GM23338 (cell line): ENCODE measurements around the gene BCL2.

Experiments used
- CREB1 ChIP-seq: fragments of 250-450 bp; sonication (Bioruptor Pico); IDR thresholded peaks from 2 replicates; pipeline ENCODE4 v1.5.0; 2020; ENCODE audit warnings: low read depth, mild to moderate bottlenecking, moderate library complexity
- EZH2 ChIP-seq: fragments of 200-600 bp; sonication (generic); IDR thresholded peaks from one replicate; pipeline ENCODE4 v1.8.0; 2017; ENCODE audit warnings: antibody characterized with exemption, mild to moderate bottlenecking, low read depth; ENCODE audit not compliant: unreplicated experiment
- EZH2phosphoT487 ChIP-seq: fragments of 200-600 bp; sonication (generic); IDR thresholded peaks from one replicate; pipeline ENCODE4 v1.8.1; 2018; ENCODE audit warnings: antibody characterized with exemption; ENCODE audit not compliant: unreplicated experiment
- JUNB ChIP-seq: IDR thresholded peaks from one replicate; pipeline ENCODE4 v1.6.1; 2016; ENCODE audit warnings: antibody characterized with exemption; ENCODE audit not compliant: unreplicated experiment
- NANOG ChIP-seq: IDR thresholded peaks from 2 replicates; pipeline ENCODE4 v1.6.1; 2016; ENCODE audit warnings: antibody characterized with exemption, borderline replicate concordance
- POLR2AphosphoS5 ChIP-seq: IDR thresholded peaks from 2 replicates; pipeline ENCODE4 v1.6.1; 2016; ENCODE audit warnings: antibody characterized with exemption, low read depth
- TF ChIP-seq, protein P1 (sequence below), 2 experiments: fragments of 200-600 bp in 1 of 2; sonication (generic) in 1 of 2; conservative IDR thresholded peaks; 2 replicates each; pipeline versions ENCODE4 v1.5.1 to v1.6.1; 2016 to 2017; ENCODE audit warnings: antibody characterized with exemption in 2 of 2, low read depth in 2 of 2, mild to moderate bottlenecking in 2 of 2, moderate library complexity in 1 of 2
- TF ChIP-seq, protein P2 (sequence below): IDR thresholded peaks from one replicate; pipeline ENCODE4 v1.6.1; 2018; ENCODE audit warnings: antibody characterized with exemption; ENCODE audit not compliant: unreplicated experiment
- TF ChIP-seq, protein P3 (sequence below): IDR thresholded peaks from 2 replicates; pipeline ENCODE4 v1.6.1; 2016; ENCODE audit warnings: antibody characterized with exemption

DNA sequence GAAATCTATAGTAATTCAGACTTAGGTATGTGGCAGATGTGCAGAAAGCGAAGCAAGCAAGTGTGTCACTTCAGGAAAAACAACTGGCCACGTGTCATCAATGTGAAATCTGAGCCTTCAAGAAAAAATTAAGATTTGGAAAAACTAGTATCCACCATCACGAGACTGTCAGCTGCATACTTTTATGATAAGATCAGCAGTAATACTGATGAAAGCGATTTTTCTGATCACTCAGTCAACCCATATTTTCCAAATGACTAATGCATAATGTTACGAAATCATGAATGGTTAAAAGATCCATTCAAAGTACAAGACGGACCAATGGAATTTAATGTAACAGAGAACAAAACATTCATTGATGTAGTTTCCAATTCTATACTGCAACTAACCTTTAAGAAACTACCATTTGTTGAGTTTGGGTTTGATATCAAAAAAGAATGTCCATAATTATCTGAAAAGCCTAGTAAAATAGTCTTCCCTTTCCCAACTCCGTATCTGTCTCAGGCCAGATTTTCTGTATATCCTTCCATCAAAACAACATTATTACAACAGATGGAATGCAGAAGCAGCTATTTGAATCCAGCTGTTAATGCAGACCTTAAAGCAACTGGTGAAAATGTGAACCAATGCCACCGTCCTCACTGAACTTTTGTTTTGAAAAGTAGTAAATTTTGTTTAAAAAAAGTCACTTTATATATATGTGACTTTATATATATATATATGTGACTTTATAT lies 17.0 kb upstream of the BCL2 start:
- TF ChIP-seq, protein P1, sequence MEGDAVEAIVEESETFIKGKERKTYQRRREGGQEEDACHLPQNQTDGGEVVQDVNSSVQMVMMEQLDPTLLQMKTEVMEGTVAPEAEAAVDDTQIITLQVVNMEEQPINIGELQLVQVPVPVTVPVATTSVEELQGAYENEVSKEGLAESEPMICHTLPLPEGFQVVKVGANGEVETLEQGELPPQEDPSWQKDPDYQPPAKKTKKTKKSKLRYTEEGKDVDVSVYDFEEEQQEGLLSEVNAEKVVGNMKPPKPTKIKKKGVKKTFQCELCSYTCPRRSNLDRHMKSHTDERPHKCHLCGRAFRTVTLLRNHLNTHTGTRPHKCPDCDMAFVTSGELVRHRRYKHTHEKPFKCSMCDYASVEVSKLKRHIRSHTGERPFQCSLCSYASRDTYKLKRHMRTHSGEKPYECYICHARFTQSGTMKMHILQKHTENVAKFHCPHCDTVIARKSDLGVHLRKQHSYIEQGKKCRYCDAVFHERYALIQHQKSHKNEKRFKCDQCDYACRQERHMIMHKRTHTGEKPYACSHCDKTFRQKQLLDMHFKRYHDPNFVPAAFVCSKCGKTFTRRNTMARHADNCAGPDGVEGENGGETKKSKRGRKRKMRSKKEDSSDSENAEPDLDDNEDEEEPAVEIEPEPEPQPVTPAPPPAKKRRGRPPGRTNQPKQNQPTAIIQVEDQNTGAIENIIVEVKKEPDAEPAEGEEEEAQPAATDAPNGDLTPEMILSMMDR (conservative IDR thresholded peaks at IDR 0.05; ENCODE audit: low read depth in 2 of 2) = no peak
- TF ChIP-seq, protein P2, sequence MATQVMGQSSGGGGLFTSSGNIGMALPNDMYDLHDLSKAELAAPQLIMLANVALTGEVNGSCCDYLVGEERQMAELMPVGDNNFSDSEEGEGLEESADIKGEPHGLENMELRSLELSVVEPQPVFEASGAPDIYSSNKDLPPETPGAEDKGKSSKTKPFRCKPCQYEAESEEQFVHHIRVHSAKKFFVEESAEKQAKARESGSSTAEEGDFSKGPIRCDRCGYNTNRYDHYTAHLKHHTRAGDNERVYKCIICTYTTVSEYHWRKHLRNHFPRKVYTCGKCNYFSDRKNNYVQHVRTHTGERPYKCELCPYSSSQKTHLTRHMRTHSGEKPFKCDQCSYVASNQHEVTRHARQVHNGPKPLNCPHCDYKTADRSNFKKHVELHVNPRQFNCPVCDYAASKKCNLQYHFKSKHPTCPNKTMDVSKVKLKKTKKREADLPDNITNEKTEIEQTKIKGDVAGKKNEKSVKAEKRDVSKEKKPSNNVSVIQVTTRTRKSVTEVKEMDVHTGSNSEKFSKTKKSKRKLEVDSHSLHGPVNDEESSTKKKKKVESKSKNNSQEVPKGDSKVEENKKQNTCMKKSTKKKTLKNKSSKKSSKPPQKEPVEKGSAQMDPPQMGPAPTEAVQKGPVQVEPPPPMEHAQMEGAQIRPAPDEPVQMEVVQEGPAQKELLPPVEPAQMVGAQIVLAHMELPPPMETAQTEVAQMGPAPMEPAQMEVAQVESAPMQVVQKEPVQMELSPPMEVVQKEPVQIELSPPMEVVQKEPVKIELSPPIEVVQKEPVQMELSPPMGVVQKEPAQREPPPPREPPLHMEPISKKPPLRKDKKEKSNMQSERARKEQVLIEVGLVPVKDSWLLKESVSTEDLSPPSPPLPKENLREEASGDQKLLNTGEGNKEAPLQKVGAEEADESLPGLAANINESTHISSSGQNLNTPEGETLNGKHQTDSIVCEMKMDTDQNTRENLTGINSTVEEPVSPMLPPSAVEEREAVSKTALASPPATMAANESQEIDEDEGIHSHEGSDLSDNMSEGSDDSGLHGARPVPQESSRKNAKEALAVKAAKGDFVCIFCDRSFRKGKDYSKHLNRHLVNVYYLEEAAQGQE = no peak
- TF ChIP-seq POLR2AphosphoS5 (no peak), EZH2 (no peak), NANOG (no peak), JUNB (no peak), EZH2phosphoT487 (no peak), CREB1 (CRISPR knock-in tag) (no peak)
- TF ChIP-seq, protein P3, sequence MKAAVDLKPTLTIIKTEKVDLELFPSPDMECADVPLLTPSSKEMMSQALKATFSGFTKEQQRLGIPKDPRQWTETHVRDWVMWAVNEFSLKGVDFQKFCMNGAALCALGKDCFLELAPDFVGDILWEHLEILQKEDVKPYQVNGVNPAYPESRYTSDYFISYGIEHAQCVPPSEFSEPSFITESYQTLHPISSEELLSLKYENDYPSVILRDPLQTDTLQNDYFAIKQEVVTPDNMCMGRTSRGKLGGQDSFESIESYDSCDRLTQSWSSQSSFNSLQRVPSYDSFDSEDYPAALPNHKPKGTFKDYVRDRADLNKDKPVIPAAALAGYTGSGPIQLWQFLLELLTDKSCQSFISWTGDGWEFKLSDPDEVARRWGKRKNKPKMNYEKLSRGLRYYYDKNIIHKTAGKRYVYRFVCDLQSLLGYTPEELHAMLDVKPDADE = no peak
